Measurements from ENCODE around the gene TEAD3. TPM values are rescaled to one million over a fixed set of nuclear protein-coding genes. Genes with fewer than 3 reads are reported as not detected.

TEAD3 gene
- total RNA-seq, 1 donor, result 23.7 TPM

DNA sequence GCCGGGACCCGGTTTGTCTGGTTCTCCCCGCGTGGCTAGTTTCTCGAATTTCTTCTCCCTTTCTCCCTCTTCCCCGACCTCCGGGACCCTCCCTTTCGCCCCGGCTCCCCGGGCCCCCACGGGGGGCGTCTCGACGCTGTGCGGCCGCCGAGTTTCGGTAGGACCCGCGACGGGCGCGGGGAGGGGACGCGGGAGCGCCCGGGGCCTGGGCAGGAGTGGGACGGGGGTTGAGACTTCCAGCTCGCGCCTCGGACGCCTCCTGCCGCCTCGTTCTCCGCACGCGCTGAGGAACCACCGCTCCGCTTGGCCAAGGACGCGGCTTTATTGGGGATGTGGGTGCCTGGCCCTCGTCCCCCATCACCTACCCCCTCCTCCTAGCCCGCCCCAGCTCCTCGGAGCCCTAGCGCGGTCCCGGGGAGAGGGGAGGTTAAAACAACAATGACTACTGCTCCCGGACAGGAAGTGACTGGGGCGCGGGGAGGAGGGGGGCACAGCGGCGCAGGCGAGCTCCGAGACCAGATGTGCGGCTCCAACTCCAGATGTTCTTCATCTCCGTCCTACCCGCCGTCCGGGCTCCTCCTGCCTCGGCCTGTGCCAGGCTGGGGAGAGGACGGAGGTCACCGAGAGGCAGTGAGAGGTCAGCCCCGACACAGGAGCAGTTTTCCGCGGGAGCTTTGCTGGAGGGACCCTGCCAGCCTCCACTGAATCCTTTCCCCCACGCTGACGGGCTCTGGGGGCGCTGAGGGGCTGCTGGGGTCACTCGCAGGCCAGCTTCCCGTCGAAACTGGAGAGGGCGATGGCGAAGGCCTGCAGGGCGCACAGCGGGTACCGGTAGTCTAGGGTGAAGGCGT, 917 bp upstream of the TEAD3 start:
- TF ChIP-seq, protein P1, sequence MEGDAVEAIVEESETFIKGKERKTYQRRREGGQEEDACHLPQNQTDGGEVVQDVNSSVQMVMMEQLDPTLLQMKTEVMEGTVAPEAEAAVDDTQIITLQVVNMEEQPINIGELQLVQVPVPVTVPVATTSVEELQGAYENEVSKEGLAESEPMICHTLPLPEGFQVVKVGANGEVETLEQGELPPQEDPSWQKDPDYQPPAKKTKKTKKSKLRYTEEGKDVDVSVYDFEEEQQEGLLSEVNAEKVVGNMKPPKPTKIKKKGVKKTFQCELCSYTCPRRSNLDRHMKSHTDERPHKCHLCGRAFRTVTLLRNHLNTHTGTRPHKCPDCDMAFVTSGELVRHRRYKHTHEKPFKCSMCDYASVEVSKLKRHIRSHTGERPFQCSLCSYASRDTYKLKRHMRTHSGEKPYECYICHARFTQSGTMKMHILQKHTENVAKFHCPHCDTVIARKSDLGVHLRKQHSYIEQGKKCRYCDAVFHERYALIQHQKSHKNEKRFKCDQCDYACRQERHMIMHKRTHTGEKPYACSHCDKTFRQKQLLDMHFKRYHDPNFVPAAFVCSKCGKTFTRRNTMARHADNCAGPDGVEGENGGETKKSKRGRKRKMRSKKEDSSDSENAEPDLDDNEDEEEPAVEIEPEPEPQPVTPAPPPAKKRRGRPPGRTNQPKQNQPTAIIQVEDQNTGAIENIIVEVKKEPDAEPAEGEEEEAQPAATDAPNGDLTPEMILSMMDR (IDR thresholded peaks at IDR 0.05; ENCODE audit: insufficient read depth, low read depth, low read length), result no peak
- DNase-seq (ENCODE audit: low read depth), result peak; percentile 94
- peak overlapping the region; percentile 76 for H3K4me3 ChIP-seq (ENCODE audit: low read depth, low read length)

DNA sequence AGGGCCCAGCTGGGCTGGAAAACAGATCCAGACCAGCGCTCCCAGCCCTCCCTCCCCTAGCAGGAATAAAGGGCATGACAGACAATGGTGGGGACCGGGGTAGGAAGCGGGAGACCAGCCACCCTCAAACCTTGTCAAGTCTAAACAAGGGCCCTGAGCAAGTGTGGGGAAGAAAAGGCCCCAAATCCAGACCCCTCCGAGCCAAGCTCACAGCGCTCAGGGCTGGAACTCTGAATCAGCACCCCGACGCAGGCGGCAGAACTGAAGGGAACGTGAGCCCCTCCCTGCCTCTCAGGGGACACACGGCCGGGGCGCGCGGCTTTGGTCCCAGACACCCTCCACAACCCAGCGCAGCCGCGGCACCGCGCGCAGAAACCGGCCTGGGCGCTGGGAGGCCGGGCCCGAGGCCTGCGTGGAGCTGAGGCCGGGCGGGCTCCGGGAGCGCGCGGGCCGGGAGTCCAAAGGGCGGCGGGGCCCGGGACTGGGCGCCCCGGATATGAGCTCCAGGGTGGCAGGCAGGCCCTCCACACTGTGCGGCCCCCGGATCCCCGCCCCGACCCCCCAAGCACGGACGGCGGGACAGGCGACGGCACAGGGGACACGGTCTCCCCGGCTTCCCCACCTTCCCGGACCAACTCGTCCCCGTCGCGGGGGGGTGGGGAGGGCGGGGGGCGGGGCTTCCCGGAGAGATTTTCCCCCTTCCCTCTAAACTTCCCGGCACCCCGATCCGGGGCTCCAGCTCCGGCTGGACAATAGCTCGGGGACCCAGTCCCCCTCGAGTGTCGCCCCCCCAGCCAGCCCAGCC, 641 bp downstream of the TEAD3 start:
- TF ChIP-seq, protein P1 (IDR thresholded peaks at IDR 0.05; ENCODE audit: insufficient read depth, low read depth, low read length), result peak; percentile 10
- H3K4me3 ChIP-seq (ENCODE audit: low read depth, low read length), result peak overlapping the region; percentile 82
- peak; percentile 38 for DNase-seq (ENCODE audit: low read depth)

DNA sequence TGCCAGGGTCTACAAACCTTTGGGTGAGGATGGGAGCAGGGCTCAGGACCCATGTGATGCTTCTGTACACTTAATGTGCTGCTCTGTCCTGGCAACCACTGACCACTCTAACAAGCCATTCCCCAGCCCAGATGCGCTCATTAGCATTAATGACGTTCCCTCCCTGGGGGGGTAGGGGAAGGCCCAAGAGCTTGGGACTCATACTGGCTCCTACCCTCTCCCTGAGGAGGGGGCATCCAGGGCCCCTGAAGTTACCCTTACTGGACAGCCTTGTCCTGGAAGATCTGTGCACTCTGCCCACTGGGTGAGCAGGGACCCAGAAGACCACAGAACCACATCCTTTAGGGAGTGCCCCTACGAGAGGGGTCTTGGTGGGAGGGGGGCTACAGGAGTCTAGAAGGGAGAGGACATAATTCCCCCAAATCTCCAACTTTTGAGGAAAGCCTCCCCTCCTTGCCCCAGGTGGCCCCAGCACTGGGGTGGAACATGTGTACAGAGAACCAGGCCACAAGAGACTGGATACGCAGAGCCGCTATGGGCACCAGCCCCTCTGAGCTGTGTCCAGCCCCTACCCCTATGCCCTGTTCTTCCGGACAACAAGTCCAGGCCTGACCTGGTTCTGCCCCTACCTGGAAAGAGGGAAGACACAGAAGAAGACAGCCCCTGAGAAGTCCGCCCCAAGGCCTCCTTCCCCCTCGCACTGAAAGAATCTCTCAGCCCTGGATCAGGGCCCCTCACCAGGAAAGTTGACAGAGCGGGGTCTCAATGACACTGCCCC, 1.4 kb downstream of the TEAD3 start:
- peak overlapping the region; percentile 82 for H3K4me3 ChIP-seq (ENCODE audit: low read depth, low read length)
- DNase-seq (ENCODE audit: low read depth), result peak; percentile 71
- TF ChIP-seq, protein P1 (IDR thresholded peaks at IDR 0.05; ENCODE audit: insufficient read depth, low read depth, low read length), result no peak

DNA sequence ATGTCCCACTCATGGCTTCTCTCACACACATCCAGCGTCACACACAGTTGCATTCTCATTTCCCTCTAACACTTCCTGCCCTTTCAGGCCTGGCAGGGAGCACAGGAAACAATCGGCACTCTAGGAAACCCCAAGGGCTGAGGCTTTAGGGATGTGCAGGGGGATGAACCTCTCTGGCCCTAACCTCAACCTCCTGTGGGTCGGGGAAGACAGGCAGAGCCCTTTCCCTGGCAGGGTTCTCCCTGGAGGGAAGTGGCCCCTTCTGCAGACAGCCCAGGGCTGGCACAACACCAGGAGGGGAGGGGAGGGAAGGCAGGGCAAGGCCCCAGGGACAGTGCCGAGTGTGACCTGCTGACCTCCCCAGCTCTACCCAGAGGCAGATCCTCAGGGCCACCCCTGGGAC, 2.7 kb downstream of the TEAD3 start:
- TF ChIP-seq, protein P1 (IDR thresholded peaks at IDR 0.05; ENCODE audit: insufficient read depth, low read depth, low read length), result no peak
- H3K4me3 ChIP-seq (ENCODE audit: low read depth, low read length), result peak overlapping the region; percentile 82
- peak; percentile 37 for DNase-seq (ENCODE audit: low read depth)

DNA sequence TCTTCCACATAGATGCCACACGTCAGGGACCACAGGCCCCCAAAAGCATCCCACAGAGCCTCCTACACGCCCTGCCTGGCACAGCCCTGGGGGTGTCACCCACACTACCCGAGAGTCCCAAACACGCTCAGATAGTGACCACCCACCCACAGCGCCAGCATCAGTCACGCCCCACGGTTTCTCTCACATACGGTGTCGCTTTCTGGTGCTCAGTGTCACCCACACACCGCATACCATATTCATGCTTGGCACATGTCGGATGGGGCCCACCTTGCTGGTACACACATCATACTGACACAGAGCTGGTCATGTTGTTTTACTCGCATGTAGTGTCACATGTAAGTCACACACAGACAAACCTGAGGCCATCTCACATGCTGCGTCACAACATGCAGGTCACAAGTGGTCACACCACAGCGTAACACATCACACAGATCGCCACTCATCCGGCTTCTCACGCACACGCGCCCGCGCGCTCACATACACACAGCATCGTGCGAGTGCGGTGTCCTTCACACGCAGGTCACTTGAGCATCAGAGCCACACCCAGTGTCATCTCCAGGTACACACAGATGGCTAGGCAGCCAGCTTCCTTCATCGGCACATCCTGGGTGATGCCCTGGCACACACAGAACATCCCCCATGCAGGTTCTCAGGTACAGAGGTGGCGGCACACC, 3.4 kb downstream of the TEAD3 start:
- DNase-seq (ENCODE audit: low read depth), result no peak

More for the DNA sequence above, 3.4 kb downstream of the TEAD3 start:
- H3K4me3 ChIP-seq (ENCODE audit: low read depth, low read length), result peak overlapping the region; percentile 82
- TF ChIP-seq, protein P1 (IDR thresholded peaks at IDR 0.05; ENCODE audit: insufficient read depth, low read depth, low read length), result no peak
